Liver (tissue), 3 donors: ENCODE results near the gene MAP7D3.

ENCODE experiments used
- EGR1 ChIP-seq, 2 donors: IDR thresholded peaks; 2 replicates each; pipeline ENCODE4 v1.6.1; 2016 to 2018; ENCODE audit warnings: antibody characterized with exemption in 2 of 2, low read depth in 2 of 2
- GABPA ChIP-seq, 2 donors: IDR thresholded peaks in 1 of 2; conservative IDR thresholded peaks in 1 of 2; 2 replicates each; pipeline ENCODE4 v1.6.1; 2016; ENCODE audit warnings: antibody characterized with exemption in 2 of 2, mild to moderate bottlenecking in 1 of 2, moderate library complexity in 1 of 2
- JUND ChIP-seq, 2 donors: IDR thresholded peaks; 2 replicates each; pipeline ENCODE4 v1.6.1; 2016; ENCODE audit warnings: antibody characterized with exemption in 2 of 2
- RXRA ChIP-seq, 2 donors: IDR thresholded peaks; 2 replicates each; pipeline ENCODE4 v1.6.1; 2017 to 2018; ENCODE audit warnings: antibody characterized with exemption in 2 of 2, mild to moderate bottlenecking in 1 of 2
- SP1 ChIP-seq: IDR thresholded peaks from 2 replicates; pipeline ENCODE4 v1.6.1; 2018; ENCODE audit warnings: antibody characterized with exemption, mild to moderate bottlenecking
- TAF1 ChIP-seq: conservative IDR thresholded peaks from 2 replicates; pipeline ENCODE4 v1.6.1; 2016; ENCODE audit warnings: antibody characterized with exemption, mild to moderate bottlenecking
- YY1 ChIP-seq: IDR thresholded peaks from 2 replicates; pipeline ENCODE4 v1.6.1; 2016; ENCODE audit warnings: antibody characterized with exemption, mild to moderate bottlenecking
- TF ChIP-seq, protein P1 (sequence below): fragments of 150-350 bp; IDR thresholded peaks from 2 replicates; pipeline ENCODE4 v1.5.1; 2017; ENCODE audit warnings: improper control_type of control experiment, low read depth, low read length; ENCODE audit not compliant: missing input control
- TF ChIP-seq, protein P2 (sequence below): IDR thresholded peaks from 2 replicates; pipeline ENCODE4 v1.6.1; 2016; ENCODE audit warnings: antibody characterized with exemption, mild to moderate bottlenecking
- donor health status: healthy.
- donor health status: healthy.

DNA sequence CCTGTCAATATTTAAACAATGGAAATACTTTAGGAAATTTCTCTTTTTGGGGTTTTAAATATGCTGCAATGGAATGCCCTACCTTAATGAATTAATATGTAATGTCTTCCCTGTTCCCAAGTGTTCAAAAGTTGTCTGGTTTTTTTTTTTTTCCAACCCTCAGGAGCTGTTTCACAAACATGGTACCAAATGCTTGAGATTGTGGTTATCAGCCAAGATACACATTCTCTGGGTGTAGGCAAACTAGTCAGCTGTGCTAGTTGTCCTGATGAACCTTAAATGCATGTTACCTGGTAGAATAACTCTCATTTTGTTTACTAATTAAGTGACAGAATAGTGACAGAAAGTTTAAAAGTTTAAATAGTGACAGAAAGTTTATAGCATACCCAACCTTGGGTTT lies 53.2 kb downstream of the MAP7D3 start:
- TF ChIP-seq GABPA (IDR thresholded peaks at IDR 0.05 in 1 of 2, conservative IDR thresholded peaks at IDR 0.05 in 1 of 2) (no peak), SP1 (no peak), YY1 (no peak), JUND (IDR thresholded peaks at IDR 0.05) (no peak), RXRA (IDR thresholded peaks at IDR 0.05) (no peak), EGR1 (IDR thresholded peaks at IDR 0.05; ENCODE audit: low read depth in 2 of 2) (no peak), TAF1 (no peak)
- TF ChIP-seq, protein P1, sequence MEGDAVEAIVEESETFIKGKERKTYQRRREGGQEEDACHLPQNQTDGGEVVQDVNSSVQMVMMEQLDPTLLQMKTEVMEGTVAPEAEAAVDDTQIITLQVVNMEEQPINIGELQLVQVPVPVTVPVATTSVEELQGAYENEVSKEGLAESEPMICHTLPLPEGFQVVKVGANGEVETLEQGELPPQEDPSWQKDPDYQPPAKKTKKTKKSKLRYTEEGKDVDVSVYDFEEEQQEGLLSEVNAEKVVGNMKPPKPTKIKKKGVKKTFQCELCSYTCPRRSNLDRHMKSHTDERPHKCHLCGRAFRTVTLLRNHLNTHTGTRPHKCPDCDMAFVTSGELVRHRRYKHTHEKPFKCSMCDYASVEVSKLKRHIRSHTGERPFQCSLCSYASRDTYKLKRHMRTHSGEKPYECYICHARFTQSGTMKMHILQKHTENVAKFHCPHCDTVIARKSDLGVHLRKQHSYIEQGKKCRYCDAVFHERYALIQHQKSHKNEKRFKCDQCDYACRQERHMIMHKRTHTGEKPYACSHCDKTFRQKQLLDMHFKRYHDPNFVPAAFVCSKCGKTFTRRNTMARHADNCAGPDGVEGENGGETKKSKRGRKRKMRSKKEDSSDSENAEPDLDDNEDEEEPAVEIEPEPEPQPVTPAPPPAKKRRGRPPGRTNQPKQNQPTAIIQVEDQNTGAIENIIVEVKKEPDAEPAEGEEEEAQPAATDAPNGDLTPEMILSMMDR, result no peak
- TF ChIP-seq, protein P2, sequence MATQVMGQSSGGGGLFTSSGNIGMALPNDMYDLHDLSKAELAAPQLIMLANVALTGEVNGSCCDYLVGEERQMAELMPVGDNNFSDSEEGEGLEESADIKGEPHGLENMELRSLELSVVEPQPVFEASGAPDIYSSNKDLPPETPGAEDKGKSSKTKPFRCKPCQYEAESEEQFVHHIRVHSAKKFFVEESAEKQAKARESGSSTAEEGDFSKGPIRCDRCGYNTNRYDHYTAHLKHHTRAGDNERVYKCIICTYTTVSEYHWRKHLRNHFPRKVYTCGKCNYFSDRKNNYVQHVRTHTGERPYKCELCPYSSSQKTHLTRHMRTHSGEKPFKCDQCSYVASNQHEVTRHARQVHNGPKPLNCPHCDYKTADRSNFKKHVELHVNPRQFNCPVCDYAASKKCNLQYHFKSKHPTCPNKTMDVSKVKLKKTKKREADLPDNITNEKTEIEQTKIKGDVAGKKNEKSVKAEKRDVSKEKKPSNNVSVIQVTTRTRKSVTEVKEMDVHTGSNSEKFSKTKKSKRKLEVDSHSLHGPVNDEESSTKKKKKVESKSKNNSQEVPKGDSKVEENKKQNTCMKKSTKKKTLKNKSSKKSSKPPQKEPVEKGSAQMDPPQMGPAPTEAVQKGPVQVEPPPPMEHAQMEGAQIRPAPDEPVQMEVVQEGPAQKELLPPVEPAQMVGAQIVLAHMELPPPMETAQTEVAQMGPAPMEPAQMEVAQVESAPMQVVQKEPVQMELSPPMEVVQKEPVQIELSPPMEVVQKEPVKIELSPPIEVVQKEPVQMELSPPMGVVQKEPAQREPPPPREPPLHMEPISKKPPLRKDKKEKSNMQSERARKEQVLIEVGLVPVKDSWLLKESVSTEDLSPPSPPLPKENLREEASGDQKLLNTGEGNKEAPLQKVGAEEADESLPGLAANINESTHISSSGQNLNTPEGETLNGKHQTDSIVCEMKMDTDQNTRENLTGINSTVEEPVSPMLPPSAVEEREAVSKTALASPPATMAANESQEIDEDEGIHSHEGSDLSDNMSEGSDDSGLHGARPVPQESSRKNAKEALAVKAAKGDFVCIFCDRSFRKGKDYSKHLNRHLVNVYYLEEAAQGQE, result no peak
